Neuronal stem cell (in vitro differentiated cells): ENCODE results near the gene LCOR. TPM values are rescaled to one million over a fixed set of nuclear protein-coding genes. Genes with fewer than 3 reads are reported as not detected.

Experiments used
- DNase-seq: peaks from one replicate; pipeline ENCODE4 v3.0.0-alpha.2; 2013; ENCODE audit warnings: low spot score
- H2AFZ ChIP-seq: one replicate; pipeline ENCODE4 v1.6.1; 2013; ENCODE audit warnings: mild to moderate bottlenecking, low read length, inconsistent platforms
- H2AK5ac ChIP-seq: 2 replicates; pipeline ENCODE4 v1.6.1; 2013; ENCODE audit warnings: low read depth, mild to moderate bottlenecking, inconsistent platforms, low read length, moderate library complexity, mixed read lengths
- H2BK120ac ChIP-seq: 2 replicates; pipeline ENCODE4 v1.6.1; 2013; ENCODE audit warnings: low read depth, mild to moderate bottlenecking, inconsistent platforms, low read length, moderate library complexity, mixed read lengths
- H2BK12ac ChIP-seq: one replicate; pipeline ENCODE4 v1.6.1; 2013; ENCODE audit warnings: low read length, inconsistent platforms
- H2BK15ac ChIP-seq: 2 replicates; pipeline ENCODE4 v1.6.1; 2013; ENCODE audit warnings: mild to moderate bottlenecking, low read length, inconsistent platforms, mixed read lengths
- H2BK5ac ChIP-seq: one replicate; pipeline ENCODE4 v1.6.1; 2013; ENCODE audit warnings: inconsistent platforms, mild to moderate bottlenecking, low read length, moderate library complexity
- H3K14ac ChIP-seq: one replicate; pipeline ENCODE4 v1.6.1; 2013; ENCODE audit warnings: low read length, inconsistent platforms
- H3K18ac ChIP-seq: 2 replicates; pipeline ENCODE4 v1.6.1; 2013; ENCODE audit warnings: low read length, inconsistent platforms
- H3K23ac ChIP-seq: 2 replicates; pipeline ENCODE4 v1.6.1; 2013; ENCODE audit warnings: low read depth, mild to moderate bottlenecking, mixed read lengths, low read length, inconsistent platforms; ENCODE audit not compliant: poor library complexity
- H3K27ac ChIP-seq: replicated peaks from 3 replicates; pipeline ENCODE4 v1.5.1; 2013; ENCODE audit warnings: low read length, inconsistent platforms
- H3K27me3 ChIP-seq, 3 experiments: 2 replicates each; pipeline ENCODE4 v1.6.1; 2013; ENCODE audit warnings: low read length in 3 of 3, mild to moderate bottlenecking in 2 of 3, inconsistent platforms in 1 of 3, low read depth in 1 of 3, mixed read lengths in 1 of 3, moderate library complexity in 1 of 3; ENCODE audit not compliant: control insufficient read depth in 3 of 3, insufficient read depth in 3 of 3
- H3K36me3 ChIP-seq, 2 donors: replicated peaks in 1 of 2; 2 replicates each; pipeline ENCODE4 v1.6.1; 2013; ENCODE audit warnings: low read length in 2 of 2; ENCODE audit not compliant: control insufficient read depth in 2 of 2, insufficient read depth in 2 of 2
- H3K4ac ChIP-seq: 2 replicates; pipeline ENCODE4 v1.6.1; 2013; ENCODE audit warnings: inconsistent platforms, mild to moderate bottlenecking, low read length, moderate library complexity
- H3K4me1 ChIP-seq, 2 donors: 1 replicate in 1 of 2; 2 replicates in 1 of 2; pipeline ENCODE4 v1.6.1; 2013; ENCODE audit warnings: low read length in 2 of 2, low read depth in 1 of 2; ENCODE audit not compliant: control insufficient read depth in 2 of 2, insufficient read depth in 1 of 2
- H3K4me2 ChIP-seq: one replicate; pipeline ENCODE4 v1.6.1; 2013; ENCODE audit warnings: mild to moderate bottlenecking, low read length, inconsistent platforms; ENCODE audit not compliant: insufficient read depth, poor library complexity, severe bottlenecking
- H3K4me3 ChIP-seq, 2 donors: 2 replicates each; pipeline ENCODE4 v1.5.1; 2013; ENCODE audit warnings: low read length in 2 of 2, mild to moderate bottlenecking in 2 of 2, inconsistent platforms in 1 of 2, moderate library complexity in 1 of 2
- H3K79me1 ChIP-seq: one replicate; pipeline ENCODE4 v1.6.1; 2013; ENCODE audit warnings: low read depth, mild to moderate bottlenecking, inconsistent platforms, low read length, moderate library complexity
- H3K9ac ChIP-seq: one replicate; pipeline ENCODE4 v1.6.1; 2013; ENCODE audit warnings: mild to moderate bottlenecking, low read depth, low read length, inconsistent platforms; ENCODE audit not compliant: poor library complexity
- H3K9me3 ChIP-seq, 2 donors: replicated peaks in 1 of 2; 2 replicates each; pipeline versions ENCODE3 to v1.6.1; 2013; ENCODE audit warnings: low read length in 2 of 2, mild to moderate bottlenecking in 2 of 2, inconsistent platforms in 1 of 2, low read depth in 1 of 2, mixed read lengths in 1 of 2, moderate library complexity in 1 of 2; ENCODE audit not compliant: control insufficient read depth in 2 of 2, insufficient read depth in 1 of 2
- H4K8ac ChIP-seq: one replicate; pipeline ENCODE4 v1.6.1; 2013; ENCODE audit warnings: low read depth, mild to moderate bottlenecking, inconsistent platforms, low read length, moderate library complexity
- H4K91ac ChIP-seq: one replicate; pipeline ENCODE4 v1.6.1; 2013; ENCODE audit warnings: low read length, low read depth, mild to moderate bottlenecking, inconsistent platforms; ENCODE audit not compliant: poor library complexity
- WGBS, 2 donors: extraction: QIAGEN DNeasy Blood & Tissue Kit; methylation state at CpG; one replicate each; pipeline ENCODE4 v1.1.7; 2013; ENCODE audit warnings: missing lambda C conversion rate in 2 of 2, mixed read lengths in 1 of 2; ENCODE audit not compliant: insufficient read length in 2 of 2, insufficient replicate concordance in 1 of 2; ENCODE audit errors: extremely low coverage in 2 of 2; 5-methylcytosine and 5-hydroxymethylcytosine counted together
- polyA plus RNA-seq, 2 experiments: library from polyadenylated mRNA; stranded (reverse); fragments of 200-250 nt; gene quantifications; one replicate each; pipeline ENCODE4 v1.2.3, GENCODE V29; 2013

The LCOR gene
- 12.0 TPM for polyA plus RNA-seq (2013, experiment 1 of 2)
- 10.4 TPM for polyA plus RNA-seq (2013, experiment 2 of 2)

- Histone ChIP-seq H3K4ac (no peak within 1 kb of the TSS), H4K8ac (no peak within 1 kb of the TSS), H2AK5ac (no peak within 1 kb of the TSS), H2BK120ac (peak within 1 kb of the TSS; percentile 74), H2AFZ (peak within 1 kb of the TSS; percentile 93), H3K27me3 (no peaks in the 10 kb centered on the region), H3K18ac (peak within 1 kb of the TSS; percentile 99), H3K27ac (peak within 1 kb of the TSS; percentile 92), H2BK5ac (peak within 1 kb of the TSS; percentile 91), H3K9me3 (peaks cover 0 to under 1% of the 10 kb centered on the region in 2 donors), H2BK12ac (no peak within 1 kb of the TSS), H4K91ac (no peak within 1 kb of the TSS), H3K36me3 (peaks cover 0 to 14% of the 10 kb centered on the region in 2 donors), H3K14ac (peak within 1 kb of the TSS; percentile 50), H3K4me3 (peak within 1 kb of the TSS; percentile 79 to 99), H3K79me1 (peaks cover 1% of the 10 kb centered on the region), H3K23ac (peak within 1 kb of the TSS; percentile 96), H3K4me1 (peaks cover 0 to 4% of the 10 kb centered on the region in 2 donors), H3K4me2 (peak within 1 kb of the TSS; percentile 77), H2BK15ac (no peak within 1 kb of the TSS), H3K9ac (peak within 1 kb of the TSS; percentile 97)
- no CpG with 5 or more reads among the region's 112 CpGs for WGBS, 2 donors
- peak; percentile 89 for DNase-seq
Measured at GRCh38 chr10:96831867-96832720, at the start of gene LCOR. LCOR (plus strand) TSS chr10:96832298; CDS start chr10:96949058, 116,760 bp downstream.

GRCh38 chr10:96784253-96784652, 47.8 kb upstream of the LCOR start:
- H3K36me3 ChIP-seq = no peaks in the 10 kb centered on the region
- no peak overlapping the region for H3K4me3 ChIP-seq
- H2BK15ac ChIP-seq = no peak overlapping the region
- no peak overlapping the region for H4K91ac ChIP-seq
- H3K23ac ChIP-seq = no peak overlapping the region
- no peak overlapping the region for H2BK12ac ChIP-seq
- no CpG with 5 or more reads among the region's 4 CpGs for WGBS, 2 donors
- H3K9me3 ChIP-seq = no peaks in the 10 kb centered on the region
- no peaks in the 10 kb centered on the region for H3K27me3 ChIP-seq
- H3K4me1 ChIP-seq = no peaks in the 10 kb centered on the region
- no peak overlapping the region for H3K4ac ChIP-seq
- H3K14ac ChIP-seq = no peak overlapping the region
- no peak overlapping the region for H3K27ac ChIP-seq
- H3K9ac ChIP-seq = no peak overlapping the region
- H2BK120ac ChIP-seq = no peak overlapping the region
- H3K18ac ChIP-seq = no peak overlapping the region
- no peak overlapping the region for H2AFZ ChIP-seq
- H4K8ac ChIP-seq = no peak overlapping the region
- no peak overlapping the region for H2BK5ac ChIP-seq
- no peak overlapping the region for H2AK5ac ChIP-seq
- no peaks in the 10 kb centered on the region for H3K79me1 ChIP-seq
- no peak for DNase-seq
- no peak overlapping the region for H3K4me2 ChIP-seq

GRCh38 chr10:96789571-96790108, 42.5 kb upstream of the LCOR start:
- Histone ChIP-seq H4K8ac (no peak overlapping the region), H3K4ac (no peak overlapping the region), H2BK12ac (no peak overlapping the region), H2BK120ac (no peak overlapping the region), H3K9ac (no peak overlapping the region), H3K4me1 (no peaks in the 10 kb centered on the region), H2BK5ac (no peak overlapping the region), H3K14ac (no peak overlapping the region), H3K27me3 (peaks cover 0 to under 1% (median 0%) of the 10 kb centered on the region in 3 experiments), H2AFZ (no peak overlapping the region), H2BK15ac (no peak overlapping the region), H3K18ac (no peak overlapping the region), H3K4me2 (no peak overlapping the region), H3K36me3 (no peaks in the 10 kb centered on the region), H4K91ac (no peak overlapping the region), H3K23ac (no peak overlapping the region), H2AK5ac (no peak overlapping the region), H3K9me3 (no peaks in the 10 kb centered on the region), H3K4me3 (no peak overlapping the region), H3K79me1 (no peaks in the 10 kb centered on the region), H3K27ac (no peak overlapping the region)
- peak; percentile 14 for DNase-seq
- no CpG with 5 or more reads among the region's 4 CpGs for WGBS, 2 donors

DNA sequence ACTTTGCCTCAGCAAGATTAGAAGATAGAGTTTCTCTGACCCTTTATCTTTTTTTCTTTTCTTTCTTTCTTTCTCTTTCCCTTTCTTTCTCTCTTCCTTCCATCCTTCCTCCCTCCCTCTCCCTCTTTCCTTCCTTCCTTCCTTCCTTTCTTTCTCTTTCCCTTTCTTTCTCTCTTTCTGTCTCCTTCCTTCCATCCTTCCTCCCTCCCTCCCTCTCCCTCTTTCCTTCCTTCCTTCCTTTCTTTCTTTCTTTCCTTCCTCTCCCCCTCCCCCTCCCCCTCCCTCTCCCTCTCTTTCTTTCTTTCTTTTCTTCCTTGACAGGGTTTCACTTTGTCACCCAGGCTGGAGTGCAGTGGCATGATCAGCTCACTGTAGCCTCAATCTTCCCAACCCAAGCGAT, 40.2 kb upstream of the LCOR start:
- Histone ChIP-seq H2AK5ac (no peak overlapping the region), H3K36me3 (no peaks in the 10 kb centered on the region), H4K91ac (no peak overlapping the region), H3K23ac (no peak overlapping the region), H3K4me1 (no peaks in the 10 kb centered on the region), H3K9me3 (no peaks in the 10 kb centered on the region), H3K27me3 (peaks cover 0 to 8% (median 0%) of the 10 kb centered on the region in 3 experiments), H3K4ac (no peak overlapping the region), H2BK12ac (no peak overlapping the region), H3K9ac (no peak overlapping the region), H4K8ac (no peak overlapping the region), H2BK5ac (no peak overlapping the region), H2BK15ac (no peak overlapping the region), H3K14ac (no peak overlapping the region), H3K79me1 (no peaks in the 10 kb centered on the region), H3K18ac (no peak overlapping the region), H2BK120ac (no peak overlapping the region), H3K27ac (no peak overlapping the region), H2AFZ (no peak overlapping the region), H3K4me3 (no peak overlapping the region), H3K4me2 (no peak overlapping the region)
- WGBS, 2 donors = no CpG with 5 or more reads among the region's 1 CpG
- no peak for DNase-seq
